Spleen (tissue), 7 donors: ENCODE results near the gene ARL15.

Experiments used
- CTCF ChIP-seq, 11 experiments: fragments of 200-600 bp in 7 of 11; fragments of 450-650 bp in 4 of 11; sonication (generic) in 4 of 11; IDR thresholded peaks in 8 of 11; conservative IDR thresholded peaks in 3 of 11; 1 replicate in 7 of 11; 2 replicates in 4 of 11; pipeline versions ENCODE4 v1.4.0 to v1.8.0; 2016 to 2021; ENCODE audit warnings: antibody characterized with exemption in 11 of 11, inconsistent platforms in 4 of 11, mild to moderate bottlenecking in 1 of 11
- POLR2A ChIP-seq, 3 donors: fragments of 450-650 bp; IDR thresholded peaks; one replicate each; pipeline ENCODE4 v1.5.1; 2017; ENCODE audit warnings: antibody characterized with exemption in 3 of 3, mild to moderate bottlenecking in 1 of 3
- POLR2AphosphoS5 ChIP-seq, 3 donors: sonication (generic); formaldehyde crosslinking; IDR thresholded peaks; one replicate each; pipeline ENCODE4 v1.5.1; 2017; ENCODE audit warnings: antibody characterized with exemption in 3 of 3
- donor health status: DM: no; HTN: no; CAD: no; lungs with moderate emphysema.
- donor health status: DM: no; HTN: no; CAD: no.
- donor health status: DM: no; HTN: no; CAD: no.

- TF ChIP-seq CTCF (IDR thresholded peaks at IDR 0.05 in 8 of 11, conservative IDR thresholded peaks at IDR 0.05 in 3 of 11) = no peak
- TF ChIP-seq POLR2A (IDR thresholded peaks at IDR 0.05) = no peak
- TF ChIP-seq POLR2AphosphoS5 (IDR thresholded peaks at IDR 0.05) = no peak
Measured at GRCh38 chr5:54083245-54083644, 227.1 kb downstream of the ARL15 start.
